HG03097 (cell line): ENCODE data around the gene SNAPC3.
"Not testable (repeated sequence)": the region's sequence is repeated elsewhere in the genome, so short reads cannot be mapped to it uniquely, and the experiment has no call there.

ENCODE experiments used
- ATAC-seq: cut with Tn5 transposase; IDR thresholded peaks from one replicate; pipeline ENCODE4 v1.9.1; 2021; ENCODE audit not compliant: unreplicated experiment, low FRiP score

SNAPC3 gene

DNA sequence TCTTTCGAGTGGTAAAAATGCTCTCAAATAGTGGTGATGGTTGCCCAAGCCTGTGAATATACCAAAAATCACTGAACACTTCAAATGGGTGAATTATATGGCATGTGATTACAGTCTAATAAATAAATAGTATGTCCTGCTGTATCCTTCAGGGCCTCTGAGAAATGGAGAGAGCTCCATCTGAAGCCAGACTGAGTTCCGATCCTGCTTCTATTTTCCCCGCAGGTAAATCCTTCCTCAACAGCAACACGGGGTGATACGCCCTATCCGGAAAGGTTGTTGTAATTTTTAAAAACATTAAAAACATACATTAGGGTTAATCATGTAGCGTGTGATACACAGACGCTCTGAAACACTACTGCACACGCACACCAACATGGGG lies 695 bp upstream of the SNAPC3 start:
- no peak for ATAC-seq

DNA sequence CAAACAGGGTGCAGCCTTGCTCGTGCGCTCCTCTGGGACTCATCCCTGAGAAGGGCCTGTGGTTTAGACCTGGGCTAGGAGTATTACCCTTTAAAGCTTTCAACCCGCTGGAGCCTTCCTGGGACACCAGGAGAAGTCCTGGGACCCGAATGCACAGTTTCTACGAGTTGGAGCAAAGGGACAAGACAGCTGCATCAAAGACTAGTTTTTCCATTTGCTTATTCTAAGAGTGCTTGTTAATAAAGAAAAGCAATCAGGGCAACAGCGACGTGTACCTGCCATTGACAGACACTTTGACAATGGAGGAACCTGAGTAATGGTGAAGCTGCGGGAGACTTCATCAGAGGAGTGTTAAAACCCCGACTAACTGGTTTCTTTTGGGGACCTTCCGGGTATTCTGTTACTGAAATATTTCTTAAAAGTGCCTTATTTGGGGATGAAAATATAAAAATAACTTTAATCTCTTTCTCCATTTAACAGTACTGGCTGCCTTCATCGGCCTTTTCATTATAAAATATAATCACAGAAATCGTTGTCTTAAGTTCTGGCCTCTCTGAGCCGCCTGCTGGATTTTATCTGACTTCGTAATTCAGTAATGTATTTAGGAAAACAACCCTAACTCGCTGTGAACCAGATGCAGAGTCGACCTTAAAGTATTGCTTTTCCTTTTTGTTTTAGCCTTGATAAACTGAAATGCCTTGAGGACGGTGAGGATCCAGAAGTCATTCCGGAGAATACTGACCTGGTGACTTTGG lies 732 bp downstream of the SNAPC3 start:
- ATAC-seq = no peak

DNA sequence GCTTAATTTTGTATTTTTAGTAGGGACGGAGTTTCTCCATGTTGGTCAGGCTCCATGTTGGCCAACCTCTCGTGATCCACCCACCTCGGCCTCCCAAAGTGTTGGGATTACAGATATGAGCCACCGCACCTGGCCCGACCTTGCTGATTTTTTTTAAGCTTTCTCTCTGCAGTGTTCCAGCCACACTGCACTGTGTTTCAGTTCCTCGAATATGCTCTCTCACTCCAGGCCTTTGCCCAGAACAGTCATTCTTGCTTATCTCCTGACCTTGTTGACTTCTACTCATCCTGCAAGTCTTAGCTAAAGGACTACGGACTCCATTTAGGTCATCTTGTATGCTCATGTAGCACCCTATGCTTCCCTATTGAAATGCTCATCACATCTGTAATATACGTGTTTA lies 3.3 kb downstream of the SNAPC3 start:
- ATAC-seq = peak; percentile 36

DNA sequence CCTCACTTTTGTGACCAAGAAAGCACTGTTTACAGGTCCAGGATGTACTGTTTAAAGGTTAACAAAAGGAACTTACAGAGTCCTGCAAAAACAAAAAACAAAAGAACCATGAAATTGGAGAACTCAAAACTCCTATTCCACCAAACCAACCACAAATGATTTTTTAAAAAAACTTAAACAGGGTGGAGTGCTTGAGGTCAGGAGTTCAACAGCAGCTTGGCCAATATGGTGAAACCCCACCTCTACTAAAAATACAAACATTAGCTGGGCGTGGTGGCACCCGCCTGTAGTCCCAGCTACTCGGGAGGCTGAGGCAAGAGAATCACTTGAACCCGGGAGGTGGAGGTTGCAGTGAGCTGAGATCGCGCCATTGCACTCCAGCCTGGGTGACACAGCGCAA lies 5.0 kb downstream of the SNAPC3 start:
- not testable (repeated sequence) for ATAC-seq

DNA sequence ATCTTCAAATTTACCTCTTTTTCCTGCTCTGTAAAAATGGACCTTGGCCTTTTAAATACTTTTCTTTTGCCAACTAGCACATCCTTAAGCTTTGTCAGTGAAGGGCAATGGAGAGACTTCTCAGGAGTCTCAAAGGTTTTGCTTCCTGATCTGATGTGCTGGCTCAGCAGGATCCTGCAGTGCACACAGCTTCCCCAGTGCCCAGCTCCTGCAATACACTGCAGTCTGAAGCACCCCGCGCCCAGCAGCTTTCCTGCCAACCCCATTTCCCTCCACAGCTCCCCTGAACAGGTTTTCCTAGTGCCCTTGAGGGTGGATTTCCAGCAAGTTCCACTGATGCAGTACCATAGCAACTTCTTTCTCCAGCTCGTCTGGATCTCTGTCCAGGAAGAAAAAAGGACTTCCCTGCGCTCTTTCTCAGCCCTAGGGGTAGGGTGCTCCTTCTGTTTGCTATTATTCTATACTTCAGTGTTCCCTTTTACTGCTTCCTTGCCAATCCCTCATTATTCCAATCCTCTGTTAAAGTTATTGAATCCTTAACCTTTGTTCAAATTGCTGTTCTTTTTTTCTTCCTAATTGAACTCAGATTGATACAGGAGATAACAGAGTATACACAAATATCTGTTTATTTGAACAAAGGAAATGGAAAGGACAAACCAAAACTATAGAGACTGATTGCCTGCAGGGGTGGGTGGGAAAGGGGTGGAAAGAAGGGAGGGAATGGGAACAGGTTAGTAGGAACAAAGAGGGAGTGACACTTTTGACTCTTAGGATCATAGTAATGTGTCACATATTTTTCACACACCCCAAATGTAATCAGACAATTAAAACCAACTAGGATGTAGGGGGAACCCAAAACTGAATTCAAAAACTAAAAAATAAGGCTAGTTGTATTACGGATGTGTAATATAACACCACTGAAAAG lies 8.5 kb downstream of the SNAPC3 start:
- ATAC-seq = no peak

DNA sequence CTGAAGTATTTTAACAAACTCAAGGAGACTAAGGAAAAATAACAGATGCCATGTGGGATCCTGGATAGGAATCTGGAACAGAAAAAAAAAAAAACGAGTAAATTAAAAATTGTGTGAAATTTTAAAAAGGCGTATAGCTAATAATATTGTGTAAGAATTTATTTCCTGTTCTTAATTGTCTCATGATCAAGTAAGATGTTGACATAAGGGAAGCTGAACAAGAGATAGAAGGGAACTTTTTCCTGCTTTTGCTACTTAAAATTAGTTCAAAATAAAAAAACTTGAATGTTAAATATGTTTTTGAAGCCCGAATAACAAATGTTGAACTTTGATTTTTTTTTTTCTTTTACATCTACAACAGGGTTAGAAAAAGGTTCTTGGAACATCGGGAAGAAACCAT lies 10.5 kb downstream of the SNAPC3 start:
- no peak for ATAC-seq

DNA sequence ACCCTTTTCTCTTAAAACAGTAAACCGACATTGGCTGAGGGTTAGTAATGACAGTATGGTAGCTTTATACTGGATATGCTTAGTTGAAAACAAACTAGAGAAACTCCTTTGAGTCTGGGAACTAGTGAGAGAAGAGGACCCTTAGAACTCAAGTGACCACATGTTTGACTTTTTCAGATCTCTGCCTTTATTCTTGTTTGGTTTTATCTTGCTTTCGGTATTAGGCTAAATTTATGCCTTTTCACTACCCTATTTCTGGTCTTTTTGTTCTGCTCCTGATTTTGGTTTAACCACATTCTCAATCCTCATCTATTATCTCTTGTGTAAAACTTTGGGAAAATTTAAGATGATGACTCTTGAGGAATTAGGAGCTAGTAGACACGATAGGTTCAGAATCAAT lies 11.0 kb downstream of the SNAPC3 start:
- ATAC-seq = no peak

DNA sequence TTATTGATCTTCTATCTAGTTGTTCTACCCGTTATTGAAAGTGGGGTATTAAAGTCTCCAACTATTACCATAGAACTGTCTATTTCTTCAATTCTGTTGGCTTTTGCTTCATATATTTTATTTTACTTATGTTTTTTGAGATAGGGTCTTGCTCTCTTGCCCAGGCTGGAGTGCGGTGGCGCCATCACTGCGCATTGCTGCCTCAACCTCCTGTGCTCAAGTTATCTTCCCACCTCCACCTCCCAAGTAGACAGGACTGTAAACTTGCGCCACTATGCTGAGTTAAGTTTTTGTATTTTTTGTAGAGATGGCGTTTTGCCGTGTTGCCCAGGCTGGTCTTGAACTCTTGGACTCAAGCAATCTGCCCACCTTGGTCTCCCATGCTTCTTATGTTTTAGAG lies 16.2 kb downstream of the SNAPC3 start:
- ATAC-seq = no peak

DNA sequence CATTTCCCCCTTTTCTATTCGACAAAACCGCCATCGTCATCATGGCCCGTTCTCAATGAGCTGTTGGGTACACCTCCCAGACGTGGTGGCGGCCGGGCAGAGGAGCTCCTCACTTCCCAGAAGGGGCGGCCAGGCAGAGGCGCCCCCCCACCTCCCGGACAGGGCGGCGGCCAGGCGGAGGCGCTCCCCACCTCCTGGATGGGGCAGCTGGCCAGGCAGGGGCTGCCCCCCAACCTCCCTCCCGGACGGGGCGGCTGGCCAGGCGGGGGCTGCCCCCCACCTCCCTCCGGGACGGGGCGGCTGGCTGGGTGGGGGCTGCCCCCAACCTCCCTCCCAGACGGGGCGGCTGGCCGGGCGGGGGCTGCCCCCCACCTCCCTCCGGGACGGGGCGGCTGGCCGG lies 19.2 kb downstream of the SNAPC3 start:
- ATAC-seq = not testable (repeated sequence)

DNA sequence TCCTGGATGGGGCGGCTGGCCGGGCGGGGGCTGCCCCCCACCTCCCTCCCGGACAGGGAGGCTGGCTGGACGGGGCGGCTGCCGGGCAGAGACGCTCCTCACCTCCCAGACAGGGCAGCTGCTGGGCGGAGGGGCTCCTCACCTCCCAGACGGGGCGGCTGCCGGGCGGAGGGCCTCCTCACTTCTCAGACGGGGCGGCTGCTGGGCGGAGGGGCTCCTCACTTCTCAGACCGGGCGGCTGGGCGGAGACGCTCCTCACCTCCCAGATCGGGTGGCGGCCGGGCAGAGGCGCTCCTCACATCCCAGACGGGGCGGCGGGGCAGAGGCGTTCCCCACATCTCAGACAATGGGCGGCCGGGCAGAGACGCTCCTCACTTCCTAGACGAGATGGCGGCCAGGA lies 19.6 kb downstream of the SNAPC3 start:
- ATAC-seq = not testable (repeated sequence)

DNA sequence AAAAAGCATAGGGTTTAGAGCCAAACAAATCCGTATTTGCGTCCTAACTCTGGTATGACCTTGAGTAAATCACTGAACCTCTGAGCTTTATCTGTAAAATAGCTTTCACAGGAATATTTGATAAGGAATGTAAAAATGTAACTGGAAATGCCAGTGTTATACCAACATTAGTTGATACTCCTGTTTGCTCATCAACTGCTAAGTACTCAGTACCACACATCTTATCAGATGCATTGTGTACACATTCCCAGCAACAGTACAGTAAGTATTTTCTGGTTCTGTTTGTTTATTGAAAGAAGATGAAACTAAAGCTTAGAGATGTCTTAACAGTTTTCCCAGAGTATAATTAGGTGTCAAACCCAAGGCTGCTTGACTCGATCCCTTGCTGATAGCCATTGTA lies 21.5 kb downstream of the SNAPC3 start:
- no peak for ATAC-seq

DNA sequence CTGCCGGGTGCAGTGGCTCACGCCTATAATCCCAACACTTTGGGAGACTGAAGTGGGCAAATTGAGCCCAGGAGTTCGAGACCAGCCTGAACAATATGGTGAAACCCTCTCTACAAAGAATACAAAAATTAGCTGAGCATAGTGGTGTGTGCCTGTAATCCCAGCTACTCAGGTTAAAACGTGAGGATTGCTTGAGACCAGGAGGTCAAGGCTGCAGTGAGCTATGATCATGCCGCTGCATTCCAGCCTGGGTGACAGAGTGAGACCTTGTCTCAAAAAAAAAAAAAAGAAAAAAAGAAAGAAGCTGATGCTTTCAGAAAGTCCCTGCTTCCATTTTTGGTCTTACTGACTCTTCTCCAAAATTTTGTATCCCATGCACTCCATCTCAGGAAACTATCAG lies 31.3 kb downstream of the SNAPC3 start:
- no peak for ATAC-seq

DNA sequence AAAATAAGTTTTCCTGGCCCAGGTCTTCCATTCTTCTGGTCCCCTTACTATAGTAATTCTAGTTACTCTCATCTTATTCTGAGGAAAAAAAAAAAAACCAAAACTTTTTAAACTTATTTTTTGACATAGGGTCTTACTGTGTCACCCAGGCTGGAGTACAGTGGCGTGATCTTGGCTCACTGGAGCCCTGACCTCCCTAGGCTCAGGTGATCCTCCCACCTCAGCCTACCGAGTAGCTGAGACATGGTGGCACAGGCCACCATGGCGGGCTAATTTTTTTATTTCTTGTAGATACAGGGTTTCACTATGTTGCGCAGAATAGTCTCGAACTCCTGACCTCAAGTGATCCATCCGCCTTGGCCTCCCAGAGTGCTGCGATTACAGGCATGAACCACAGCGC lies 38.4 kb downstream of the SNAPC3 start:
- no peak for ATAC-seq

DNA sequence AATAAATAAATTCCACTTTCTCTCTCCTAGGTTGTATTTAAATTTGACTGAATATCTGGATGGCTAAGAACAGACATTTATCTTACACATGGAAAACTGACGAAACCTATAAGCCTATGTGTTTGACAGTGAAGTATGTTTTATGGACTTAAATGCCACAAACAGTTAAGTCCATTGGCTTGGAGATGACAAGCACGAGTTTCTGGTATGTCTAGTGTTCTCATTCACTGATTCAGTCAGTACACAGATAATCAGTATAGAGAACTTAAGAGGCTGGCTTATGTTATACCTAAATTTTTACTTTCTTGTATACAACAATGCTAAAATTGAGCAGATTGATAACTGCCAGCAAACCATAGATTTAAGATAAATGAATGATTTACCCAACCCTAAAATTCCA lies 38.9 kb downstream of the SNAPC3 start:
- ATAC-seq = no peak

DNA sequence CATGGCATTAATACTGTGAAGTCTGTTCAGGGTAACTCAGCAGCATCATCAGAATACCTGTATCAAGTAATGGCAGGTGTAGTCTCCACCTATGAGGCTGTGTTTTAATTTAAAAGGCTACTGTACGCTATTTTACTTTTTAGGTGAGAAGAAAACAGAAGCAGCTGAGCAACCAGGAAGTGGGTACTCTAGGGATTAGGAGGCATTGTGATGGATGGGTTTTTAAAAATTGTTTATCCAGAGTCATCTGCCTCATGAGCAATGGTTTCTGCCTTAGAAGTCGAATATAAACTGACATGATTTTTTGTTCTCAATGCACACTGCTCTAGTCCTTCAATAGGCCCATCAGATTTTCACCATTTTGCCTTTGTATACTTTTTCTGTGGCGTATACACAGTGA lies 45.5 kb downstream of the SNAPC3 start:
- no peak for ATAC-seq

DNA sequence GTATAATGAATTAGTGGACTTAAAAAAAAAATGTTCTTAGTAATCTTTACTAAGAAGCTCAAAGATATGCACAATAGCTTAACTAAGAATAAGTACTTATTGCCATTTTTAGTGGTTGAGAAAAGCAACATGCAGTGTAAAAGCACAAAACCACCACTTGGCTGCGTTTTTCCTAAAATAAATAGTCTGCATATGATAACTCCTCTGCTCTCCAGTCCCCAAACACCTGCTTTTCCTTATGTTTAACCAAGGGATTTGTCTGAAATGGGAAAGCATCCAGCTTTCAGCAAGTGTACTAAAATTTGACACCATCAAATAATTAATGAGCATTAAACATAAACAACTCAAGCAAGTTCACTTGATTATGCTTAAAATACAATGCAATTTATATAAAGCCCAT lies 46.7 kb downstream of the SNAPC3 start:
- no peak for ATAC-seq

DNA sequence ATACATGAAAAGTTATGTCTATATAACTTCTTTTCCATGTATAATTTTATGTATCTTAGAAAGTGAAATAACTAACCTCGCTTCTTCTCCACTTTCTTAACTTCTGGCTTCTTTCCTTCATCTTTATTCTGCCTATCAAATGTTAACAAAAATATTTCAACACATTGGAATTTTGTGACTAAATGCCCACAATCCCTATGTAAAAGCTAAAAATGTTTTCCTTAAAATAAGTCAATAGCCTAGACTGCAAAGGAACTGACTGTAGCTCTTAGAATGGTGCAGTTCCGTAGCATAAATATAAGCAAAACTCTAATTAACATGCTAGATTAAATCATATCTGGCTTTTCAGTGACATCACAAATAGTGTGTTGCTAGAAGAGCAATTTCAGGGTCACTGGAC lies 47.2 kb downstream of the SNAPC3 start:
- ATAC-seq = no peak

DNA sequence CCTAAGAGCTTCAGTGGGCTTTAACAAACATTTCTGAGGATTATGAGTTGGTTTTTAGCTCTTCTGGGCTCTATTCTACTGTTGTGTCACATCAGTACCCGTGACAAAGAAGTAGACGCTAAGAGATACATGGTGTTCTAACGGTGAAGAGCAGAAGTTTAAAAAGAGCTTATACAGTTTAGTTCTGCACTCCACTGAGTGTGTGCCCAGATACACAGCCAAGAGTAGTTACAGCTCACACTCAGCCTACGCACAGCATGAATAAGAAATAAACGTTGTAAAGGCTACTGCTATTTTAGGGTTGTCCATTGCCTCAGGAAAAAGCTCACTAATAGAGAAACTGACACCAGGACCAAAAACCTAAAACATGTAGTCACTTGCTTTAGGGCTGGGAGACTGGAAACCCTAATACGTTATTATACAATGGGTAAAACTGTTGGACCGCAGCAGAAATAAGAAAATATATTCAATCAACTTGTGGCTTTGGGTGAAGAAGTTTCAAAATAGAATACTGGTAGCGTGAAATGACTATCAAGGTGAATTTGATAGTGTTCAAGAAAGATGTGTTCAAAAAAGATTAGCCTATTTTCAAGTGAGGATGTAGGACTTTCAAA lies 53.4 kb downstream of the SNAPC3 start:
- ATAC-seq = no peak

DNA sequence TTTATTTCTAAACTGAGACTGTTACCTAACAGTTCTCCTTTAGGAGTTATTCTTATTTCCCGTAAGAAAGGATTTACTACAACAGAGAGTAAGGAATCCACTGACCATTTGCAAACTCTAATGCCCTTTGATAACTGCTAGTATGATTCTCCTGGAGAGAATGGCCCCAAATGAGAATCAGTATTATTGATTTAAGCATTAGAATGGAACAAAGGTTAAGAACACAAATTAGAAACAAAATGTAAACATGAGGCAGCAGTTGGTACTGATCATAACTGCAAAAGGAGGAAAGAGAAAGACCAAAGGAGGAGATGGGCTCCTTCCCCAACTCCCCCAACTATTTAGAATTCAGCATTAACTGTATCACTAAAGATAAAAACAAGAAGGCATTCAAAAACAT lies 57.4 kb downstream of the SNAPC3 start:
- ATAC-seq = no peak

DNA sequence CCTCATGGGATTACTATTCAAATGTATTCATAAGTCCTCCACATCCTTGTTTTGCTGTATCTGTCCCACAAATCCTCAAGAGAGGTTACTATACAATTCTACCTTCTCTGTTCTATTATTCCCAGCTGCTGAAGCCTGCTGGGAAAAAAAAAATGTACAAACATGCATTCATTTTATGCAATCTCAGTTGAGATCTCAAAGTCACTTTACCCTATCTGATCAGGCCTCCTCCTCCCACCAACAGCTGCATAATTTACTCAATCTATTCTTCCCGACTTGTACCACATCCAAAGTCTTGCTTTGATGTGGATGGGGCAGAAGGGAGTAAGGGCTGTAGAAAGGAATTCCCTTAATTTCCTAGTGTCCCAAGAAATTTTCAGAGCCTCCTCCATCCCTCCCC lies 59.5 kb downstream of the SNAPC3 start:
- no peak for ATAC-seq

DNA sequence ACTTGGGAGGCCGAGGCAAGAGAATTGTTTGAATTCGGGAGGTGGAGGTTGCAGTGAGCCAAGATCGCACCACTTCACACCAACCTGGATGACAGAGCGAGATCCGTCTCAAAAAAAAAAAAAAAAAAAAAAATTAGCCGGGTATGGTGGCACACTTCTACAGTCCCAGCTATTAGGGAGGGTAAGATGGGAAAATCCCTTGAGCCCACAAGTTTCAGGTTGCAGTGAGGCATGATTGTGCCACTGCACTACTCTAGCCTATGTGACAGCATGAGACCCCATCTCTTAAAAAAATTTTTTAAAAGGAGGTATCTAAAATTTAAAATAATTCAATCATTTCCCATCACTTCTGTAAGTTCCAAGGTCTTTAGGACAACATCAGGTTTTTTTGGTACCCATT lies 62.1 kb downstream of the SNAPC3 start:
- no peak for ATAC-seq
